Small intestine (tissue), 7 donors: ENCODE results near the gene OR2AK2. TPM values are rescaled to one million over a fixed set of nuclear protein-coding genes. Genes with fewer than 3 reads are reported as not detected.

ENCODE experiments used
- DNase-seq, 2 donors: peaks; one replicate each; pipeline versions ENCODE4 v3.0.0 to v3.0.0-alpha.2; 2013
- FAIRE-seq: peaks from 2 replicates; lab custom pipeline; 2012; peaks lifted over from hg19 to GRCh38; lab: Jason Lieb, UNC
- H3K27ac ChIP-seq, 3 donors: one replicate each; pipeline ENCODE4 v1.5.1; 2013; ENCODE audit warnings: low read length in 2 of 3, mild to moderate bottlenecking in 2 of 3, control low read depth in 1 of 3, inconsistent platforms in 1 of 3, low read depth in 1 of 3, moderate library complexity in 1 of 3
- H3K27me3 ChIP-seq, 3 donors: one replicate each; pipeline ENCODE4 v1.6.1; 2013; ENCODE audit warnings: low read length in 3 of 3, inconsistent platforms in 1 of 3; ENCODE audit not compliant: control insufficient read depth in 3 of 3, insufficient read depth in 3 of 3
- H3K36me3 ChIP-seq, 3 donors: one replicate each; pipeline ENCODE4 v1.6.1; 2013; ENCODE audit warnings: low read length in 3 of 3, inconsistent platforms in 1 of 3, low read depth in 1 of 3, mild to moderate bottlenecking in 1 of 3, moderate library complexity in 1 of 3; ENCODE audit not compliant: control insufficient read depth in 3 of 3, insufficient read depth in 2 of 3
- H3K4me1 ChIP-seq, 3 donors: one replicate each; pipeline ENCODE4 v1.6.1; 2013; ENCODE audit warnings: low read length in 2 of 3, inconsistent platforms in 1 of 3, low read depth in 1 of 3, mild to moderate bottlenecking in 1 of 3, moderate library complexity in 1 of 3; ENCODE audit not compliant: control insufficient read depth in 3 of 3, insufficient read depth in 2 of 3
- H3K4me3 ChIP-seq, 3 donors: one replicate each; pipeline ENCODE4 v1.5.1; 2013; ENCODE audit warnings: low read length in 3 of 3, control low read depth in 1 of 3, inconsistent platforms in 1 of 3, low read depth in 1 of 3, mild to moderate bottlenecking in 1 of 3, moderate library complexity in 1 of 3
- H3K9me3 ChIP-seq, 2 donors: one replicate each; pipeline ENCODE4 v1.6.1; 2013; ENCODE audit warnings: low read depth in 1 of 2, low read length in 1 of 2; ENCODE audit not compliant: control insufficient read depth in 2 of 2, insufficient read depth in 1 of 2
- WGBS, 3 donors: extraction: QIAGEN DNeasy Blood & Tissue Kit; methylation state at CpG; one replicate each; pipeline ENCODE4 v1.1.7; 2013; 5-methylcytosine and 5-hydroxymethylcytosine counted together
- polyA plus RNA-seq, 4 donors: library from polyadenylated mRNA; stranded (reverse) in 3 of 4; unstranded in 1 of 4; fragments of 200-250 nt in 3 of 4; fragments of 120-200 nt in 1 of 4; gene quantifications; one replicate each; pipeline versions ENCODE4 v1.2.1 to v1.2.3, GENCODE V29; 2013
- donor health status: healthy with polysubstance abuse.
- donor health status: control.
- donor health status: control.
- donor health status: Bipolar disorder and iron deficiency.
- donor health status: healthy.

The OR2AK2 gene
- polyA plus RNA-seq, 4 donors, result not detected

DNA sequence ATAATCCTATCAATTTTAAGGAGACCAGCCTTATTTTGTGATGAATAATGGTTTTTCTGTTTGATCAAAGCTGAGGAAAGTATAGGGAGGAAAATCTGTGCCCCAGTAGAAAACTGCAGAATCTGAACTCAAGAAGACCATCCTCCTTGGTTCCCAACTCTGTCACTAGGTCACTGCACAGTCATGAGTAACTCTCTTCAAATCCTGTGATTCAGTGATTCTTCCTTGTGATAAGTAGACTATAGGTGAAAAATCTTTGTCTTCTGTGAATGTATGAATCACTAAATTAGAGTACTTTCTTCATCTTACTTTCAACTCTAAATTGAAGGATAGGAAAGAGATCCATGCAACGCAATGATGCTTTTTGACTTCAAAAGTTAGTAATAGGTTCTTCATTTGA lies 35.1 kb downstream of the OR2AK2 start:
- no peak for DNase-seq
- WGBS, 3 donors, result 82 to 94% (median 86%) methylated on average over 1 of the region's 1 CpG
- Histone ChIP-seq H3K27me3 (no peaks in the 10 kb centered on the region), H3K27ac (no peak overlapping the region), H3K4me3 (no peak overlapping the region), H3K4me1 (no peaks in the 10 kb centered on the region), H3K36me3 (no peaks in the 10 kb centered on the region), H3K9me3 (peaks cover 0 to 8% of the 10 kb centered on the region in 2 donors)
- no peak for FAIRE-seq

DNA sequence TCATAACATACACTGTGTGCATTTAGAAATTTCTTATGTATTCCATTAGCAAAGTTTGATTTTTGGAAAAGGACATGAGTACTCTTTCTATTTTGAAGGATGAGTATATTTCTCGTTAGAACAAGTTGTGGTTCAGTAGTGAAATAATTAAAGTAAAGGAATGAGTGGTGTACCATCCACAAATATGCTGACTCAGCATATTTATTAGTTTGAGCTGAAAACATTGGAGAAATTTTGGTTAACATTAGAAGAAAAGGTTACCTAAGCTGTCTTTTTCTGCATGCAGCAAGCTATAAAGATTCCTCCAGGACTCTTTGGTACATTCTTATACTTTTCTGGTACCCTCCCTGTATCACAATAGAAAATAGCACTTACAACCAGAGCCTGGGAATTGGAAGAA lies 42.7 kb downstream of the OR2AK2 start:
- H3K36me3 ChIP-seq, result no peaks in the 10 kb centered on the region
- no peaks in the 10 kb centered on the region for H3K4me1 ChIP-seq
- no peaks in the 10 kb centered on the region for H3K27me3 ChIP-seq
- DNase-seq (no peak), FAIRE-seq (no peak)
- no peak overlapping the region for H3K27ac ChIP-seq
- 32 to 55% (median 49%) methylated on average over 1 of the region's 1 CpG for WGBS, 3 donors
- no peak overlapping the region for H3K4me3 ChIP-seq
- H3K9me3 ChIP-seq, result peaks cover 0 to 16% of the 10 kb centered on the region in 2 donors

DNA sequence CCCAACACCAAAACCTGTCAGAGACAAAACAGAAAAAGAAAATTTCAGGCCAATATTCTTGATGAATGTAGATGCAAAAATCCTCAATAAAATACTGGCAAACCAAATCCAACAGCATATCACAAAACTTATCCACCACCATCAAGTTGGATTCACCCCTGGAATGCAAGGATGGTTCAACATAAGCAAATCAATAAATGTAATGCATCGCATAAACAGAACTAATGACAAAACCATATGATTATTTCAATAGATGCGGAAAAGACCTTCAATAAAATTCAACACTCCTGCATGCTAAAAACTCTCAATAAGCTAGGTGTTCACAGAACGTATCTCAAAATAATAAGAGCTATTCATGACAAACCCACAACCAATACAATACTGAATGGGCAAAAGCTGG lies 44.6 kb downstream of the OR2AK2 start:
- WGBS, 3 donors, result 81 to 88% (median 83%) methylated on average over 3 of the region's 3 CpGs
- DNase-seq (no peak), FAIRE-seq (no peak)
- Histone ChIP-seq H3K9me3 (peaks cover 0 to 15% of the 10 kb centered on the region in 2 donors), H3K27me3 (no peaks in the 10 kb centered on the region), H3K27ac (no peak overlapping the region), H3K4me1 (no peaks in the 10 kb centered on the region), H3K4me3 (no peak overlapping the region), H3K36me3 (no peaks in the 10 kb centered on the region)

DNA sequence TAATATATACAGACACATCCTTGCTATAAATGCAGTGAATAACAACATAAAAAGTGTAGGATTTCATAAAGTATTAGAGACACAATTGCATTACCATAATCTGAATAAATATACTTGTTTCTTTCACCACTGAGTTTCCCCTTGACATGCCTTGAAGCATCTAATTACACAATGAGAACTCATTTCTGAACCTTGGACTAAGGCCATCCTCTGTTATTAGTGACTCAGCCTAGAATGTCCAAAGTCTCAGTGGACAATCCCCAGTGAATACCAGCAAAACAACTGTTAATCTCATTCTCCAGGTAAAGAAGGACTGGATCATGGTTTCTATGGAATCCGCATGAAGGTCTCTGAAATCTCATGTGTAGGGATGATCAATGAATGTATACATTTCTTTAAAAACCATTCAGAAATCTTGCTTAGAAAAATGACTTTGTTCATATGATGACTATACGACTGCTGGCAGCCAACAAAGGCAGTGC lies 48.2 kb downstream of the OR2AK2 start, which contains the start of gene OR2L5:
OR2L5 (plus strand) TSS at position 432 of the 482 bp plus-strand sequence. CDS start 8,288 bp downstream, outside the sequence.
- no peak for DNase-seq
- peaks cover 0 to 8% of the 10 kb centered on the region in 2 donors for H3K9me3 ChIP-seq
- H3K4me3 ChIP-seq, result no peak within 1 kb of the TSS
- FAIRE-seq, result no peak
- H3K27me3 ChIP-seq, result no peaks in the 10 kb centered on the region
- no peaks in the 10 kb centered on the region for H3K4me1 ChIP-seq
- 86 to 92% (median 87%) methylated on average over 2 of the region's 2 CpGs for WGBS, 3 donors
- H3K27ac ChIP-seq, result no peak within 1 kb of the TSS
- no peaks in the 10 kb centered on the region for H3K36me3 ChIP-seq

DNA sequence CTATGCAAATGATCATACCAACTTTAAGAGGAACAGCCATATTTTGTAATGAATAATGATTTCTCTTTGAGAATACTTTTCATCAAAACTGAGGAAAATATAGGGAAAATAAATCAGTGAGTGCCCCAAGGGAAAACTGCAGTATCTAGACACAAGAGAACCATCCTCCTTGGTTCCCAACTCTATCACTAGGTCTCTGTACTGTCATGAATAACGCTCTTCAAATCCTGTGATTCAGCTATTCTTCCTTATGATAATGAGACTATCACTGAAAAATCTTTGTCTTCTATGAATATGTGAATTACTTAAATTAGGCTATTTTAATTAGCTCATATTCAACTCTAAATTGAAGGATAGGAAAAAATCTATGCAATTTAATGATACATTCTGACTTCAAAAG lies 50.8 kb downstream of the OR2AK2 start:
- 79 to 80% (median 79%) methylated on average over 1 of the region's 1 CpG for WGBS, 3 donors
- no peak for FAIRE-seq

More for the DNA sequence above, 50.8 kb downstream of the OR2AK2 start:
- no peaks in the 10 kb centered on the region for H3K27me3 ChIP-seq
- H3K36me3 ChIP-seq, result no peaks in the 10 kb centered on the region
- H3K9me3 ChIP-seq, result peaks cover 0 to 11% of the 10 kb centered on the region in 2 donors
- no peaks in the 10 kb centered on the region for H3K4me1 ChIP-seq
- no peak overlapping the region for H3K27ac ChIP-seq
- no peak for DNase-seq
- H3K4me3 ChIP-seq, result no peak overlapping the region

Other genes starting within 250 kb of the OR2AK2 start
- gene OR6F1, start 248.6 kb upstream of the OR2AK2 start, polyA plus RNA-seq, result not detected
- not detected for gene OR14K1, start 226.6 kb upstream of the OR2AK2 start, polyA plus RNA-seq
- not detected for gene OR14A2, start 217.1 kb upstream of the OR2AK2 start, polyA plus RNA-seq
- gene OR1C1, start 204.7 kb upstream of the OR2AK2 start, polyA plus RNA-seq, result not detected
- not detected for gene OR14A16, start 141.1 kb upstream of the OR2AK2 start, polyA plus RNA-seq
- not detected for gene OR11L1, start 123.3 kb upstream of the OR2AK2 start, polyA plus RNA-seq
- gene TRIM58, start 108.0 kb upstream of the OR2AK2 start, polyA plus RNA-seq, result 1 to 10 TPM in 1 of 4 donors, under 1 TPM in 1, not detected in 2; 0.37 to 1.0 TPM
- gene OR2W3, start 69.6 kb upstream of the OR2AK2 start, polyA plus RNA-seq, result under 1 TPM in 2 of 4 donors, not detected in 2; 0.09 to 0.76 TPM
- under 1 TPM in 1 of 4 donors, not detected in 3; 0.06 TPM for gene OR2T8, start 45.0 kb upstream of the OR2AK2 start, polyA plus RNA-seq
- not detected for gene OR2AJ1, start 40.3 kb upstream of the OR2AK2 start, polyA plus RNA-seq
- not detected for gene OR2L8, start 16.4 kb upstream of the OR2AK2 start, polyA plus RNA-seq
- gene OR2L5, start 48.4 kb downstream of the OR2AK2 start, polyA plus RNA-seq, result not detected
- under 1 TPM in 2 of 4 donors, not detected in 2; 0.01 to 0.53 TPM for gene OR2L2, start 64.8 kb downstream of the OR2AK2 start, polyA plus RNA-seq
- gene OR2L3, start 81.6 kb downstream of the OR2AK2 start, polyA plus RNA-seq, result not detected
- gene OR2L13, start 130.0 kb downstream of the OR2AK2 start, polyA plus RNA-seq, result under 1 TPM in 1 of 4 donors, not detected in 3; 0.16 TPM
- gene OR2M5, start 179.9 kb downstream of the OR2AK2 start, polyA plus RNA-seq, result not detected
- not detected for gene OR2M2, start 209.6 kb downstream of the OR2AK2 start, polyA plus RNA-seq
- gene OR2M3, start 232.0 kb downstream of the OR2AK2 start, polyA plus RNA-seq, result under 1 TPM in 1 of 4 donors, not detected in 3; under 0.01 TPM